AG09309 (cell line): Measurements from ENCODE around the gene GALR1.
A peak's percentile ranks its signal among the peaks of the same experiment; 100 is the strongest.

Source experiments
- DNase-seq: peaks from one replicate; pipeline ENCODE4 v3.0.0-alpha.2; 2010; ENCODE audit warnings: low read depth
- H3K4me3 ChIP-seq: 2 replicates; pipeline ENCODE4 v1.5.1; 2011; ENCODE audit warnings: mild to moderate bottlenecking, low read depth, low read length, moderate library complexity; ENCODE audit not compliant: control insufficient read depth
- CTCF ChIP-seq: IDR thresholded peaks from 2 replicates; pipeline ENCODE4 v1.5.1; 2011; ENCODE audit warnings: mild to moderate bottlenecking, low read depth, low read length, inconsistent platforms; ENCODE audit not compliant: insufficient read depth, control insufficient read depth; ENCODE audit errors: missing control alignments

Gene GALR1

GRCh38 chr18:77248873-77249568 is 627 bp upstream of the GALR1 start:
- no peak for DNase-seq
- no peak for TF ChIP-seq CTCF
- peak overlapping the region; percentile 2; the same call in 1 of the 2 replicates for H3K4me3 ChIP-seq

GRCh38 chr18:77250501-77250925 is 865 bp downstream of the GALR1 start:
- no peak for DNase-seq
- H3K4me3 ChIP-seq = no peak overlapping the region
- no peak for TF ChIP-seq CTCF

- TF ChIP-seq CTCF = no peak
- no peak overlapping the region for H3K4me3 ChIP-seq
- no peak for DNase-seq
Measured at GRCh38 chr18:77250926-77251729, 1.5 kb downstream of the GALR1 start.

GRCh38 chr18:77251730-77252050 is 2.0 kb downstream of the GALR1 start:
- DNase-seq = no peak
- H3K4me3 ChIP-seq = no peak overlapping the region
- no peak for TF ChIP-seq CTCF

GRCh38 chr18:77254711-77255405 is 5.2 kb downstream of the GALR1 start:
- no peak overlapping the region for H3K4me3 ChIP-seq
- DNase-seq = no peak
- no peak for TF ChIP-seq CTCF

- TF ChIP-seq CTCF = no peak
- no peak for DNase-seq
- H3K4me3 ChIP-seq = no peak overlapping the region
Measured at GRCh38 chr18:77255426-77256105, 5.9 kb downstream of the GALR1 start.
